GOT3 (cell line): Measurements from ENCODE around the gene MESP1.
A peak's percentile ranks its signal among the peaks of the same experiment; 100 is the strongest.
"Not testable (repeated sequence)": the region's sequence is repeated elsewhere in the genome, so short reads cannot be mapped to it uniquely, and the experiment has no call there.

Experiments
- DNase-seq: peaks from one replicate; lab custom pipeline; 2025; ENCODE audit warnings: mixed read lengths; lab: John Stamatoyannopoulos, UW

The MESP1 gene, protein sequence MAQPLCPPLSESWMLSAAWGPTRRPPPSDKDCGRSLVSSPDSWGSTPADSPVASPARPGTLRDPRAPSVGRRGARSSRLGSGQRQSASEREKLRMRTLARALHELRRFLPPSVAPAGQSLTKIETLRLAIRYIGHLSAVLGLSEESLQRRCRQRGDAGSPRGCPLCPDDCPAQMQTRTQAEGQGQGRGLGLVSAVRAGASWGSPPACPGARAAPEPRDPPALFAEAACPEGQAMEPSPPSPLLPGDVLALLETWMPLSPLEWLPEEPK

DNA sequence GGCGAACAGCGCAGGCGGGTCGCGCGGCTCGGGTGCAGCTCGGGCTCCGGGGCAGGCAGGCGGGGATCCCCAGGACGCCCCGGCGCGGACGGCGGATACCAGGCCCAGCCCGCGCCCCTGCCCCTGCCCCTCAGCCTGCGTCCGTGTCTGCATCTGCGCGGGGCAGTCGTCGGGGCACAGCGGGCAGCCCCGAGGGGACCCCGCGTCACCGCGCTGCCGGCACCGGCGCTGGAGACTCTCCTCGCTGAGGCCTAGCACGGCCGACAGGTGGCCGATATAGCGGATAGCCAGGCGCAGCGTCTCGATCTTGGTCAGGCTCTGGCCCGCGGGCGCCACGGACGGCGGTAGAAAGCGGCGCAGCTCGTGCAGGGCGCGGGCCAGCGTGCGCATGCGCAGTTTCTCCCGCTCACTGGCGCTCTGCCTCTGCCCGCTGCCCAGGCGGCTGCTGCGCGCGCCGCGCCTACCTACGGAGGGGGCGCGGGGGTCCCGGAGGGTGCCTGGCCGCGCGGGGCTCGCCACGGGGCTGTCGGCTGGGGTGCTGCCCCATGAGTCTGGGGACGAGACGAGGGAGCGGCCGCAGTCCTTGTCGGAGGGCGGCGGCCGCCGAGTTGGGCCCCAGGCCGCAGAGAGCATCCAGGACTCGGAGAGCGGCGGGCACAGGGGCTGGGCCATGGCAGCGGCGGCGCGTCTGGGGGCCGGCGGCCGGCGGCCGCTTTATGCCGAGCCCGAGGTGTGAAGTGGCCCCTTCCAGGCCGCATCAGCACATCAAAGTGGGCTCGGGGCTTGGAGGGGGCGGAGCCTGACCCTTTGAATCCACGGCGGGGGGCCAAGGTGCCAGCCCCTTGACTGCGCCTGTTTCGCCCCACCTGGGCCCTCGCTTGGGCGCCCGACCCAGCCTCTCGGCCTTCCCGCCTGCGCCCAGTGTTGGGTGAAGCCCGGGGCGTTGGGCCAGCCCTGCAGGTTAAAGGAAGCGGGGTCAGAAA is at the start of gene MESP1:
Gene MESP1, minus strand, starts transcription at position 690 of the 983 bp plus-strand sequence. Its CDS starts 18 bp downstream, at position 672.
- peak; percentile 80 for DNase-seq

DNA sequence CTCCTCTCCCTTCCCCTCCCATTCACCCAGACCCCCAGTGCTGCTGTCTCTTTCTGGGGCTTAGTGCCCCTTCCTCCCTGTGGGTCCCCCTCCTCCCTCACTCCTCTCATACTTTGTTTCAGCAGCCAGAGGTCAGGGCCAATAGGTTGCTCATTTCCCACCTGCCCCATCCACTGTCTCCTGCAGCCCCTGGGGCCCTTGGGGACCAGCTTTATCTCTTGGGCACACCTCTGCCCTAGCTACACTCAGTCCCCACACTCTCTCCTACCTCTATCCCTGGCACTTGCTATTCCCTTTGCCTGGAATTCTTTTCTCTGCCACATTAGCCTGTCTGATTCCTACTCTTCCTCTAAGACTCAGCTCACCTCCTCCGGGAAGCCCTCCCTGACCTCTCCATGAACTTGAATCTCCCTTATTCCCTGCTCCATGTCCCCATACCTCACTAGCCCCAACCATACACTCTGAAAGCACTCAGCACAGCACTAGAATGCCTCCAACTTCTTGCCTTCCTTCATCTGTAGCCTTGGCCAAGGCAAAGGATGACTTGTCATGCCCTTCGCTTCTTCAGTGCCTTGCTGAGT is 49.0 kb upstream of the MESP1 start:
- no peak for DNase-seq

GRCh38 chr15:89799011-89799911 is 48.2 kb upstream of the MESP1 start:
- no peak for DNase-seq

DNA sequence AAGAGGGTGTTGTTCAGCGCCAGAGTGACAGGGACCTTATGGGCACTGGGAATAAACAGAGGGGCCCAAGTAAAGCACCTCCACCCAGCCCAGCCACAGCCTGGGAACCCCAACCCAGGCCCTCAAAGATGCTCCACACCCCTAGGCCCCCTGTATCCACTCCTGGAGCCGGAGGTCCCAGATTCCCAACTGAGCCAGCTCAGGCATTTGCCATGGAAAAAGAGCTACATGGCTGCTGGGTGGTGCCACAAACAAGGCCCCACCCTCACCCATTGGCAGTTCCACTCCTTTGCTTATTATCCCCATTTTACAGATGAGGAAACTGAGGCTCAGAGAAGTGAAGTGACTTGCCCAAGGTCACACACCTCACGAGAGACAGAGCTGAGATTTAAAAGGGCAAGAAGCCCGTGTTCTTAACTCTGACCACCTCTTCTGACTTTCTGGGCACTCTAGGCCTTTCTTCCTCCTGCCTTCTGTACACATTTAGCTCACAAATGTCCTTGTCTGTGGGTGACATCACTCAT is 46.7 kb upstream of the MESP1 start:
- DNase-seq, result no peak

GRCh38 chr15:89795996-89796395 is 44.9 kb upstream of the MESP1 start:
- DNase-seq, result no peak

DNA sequence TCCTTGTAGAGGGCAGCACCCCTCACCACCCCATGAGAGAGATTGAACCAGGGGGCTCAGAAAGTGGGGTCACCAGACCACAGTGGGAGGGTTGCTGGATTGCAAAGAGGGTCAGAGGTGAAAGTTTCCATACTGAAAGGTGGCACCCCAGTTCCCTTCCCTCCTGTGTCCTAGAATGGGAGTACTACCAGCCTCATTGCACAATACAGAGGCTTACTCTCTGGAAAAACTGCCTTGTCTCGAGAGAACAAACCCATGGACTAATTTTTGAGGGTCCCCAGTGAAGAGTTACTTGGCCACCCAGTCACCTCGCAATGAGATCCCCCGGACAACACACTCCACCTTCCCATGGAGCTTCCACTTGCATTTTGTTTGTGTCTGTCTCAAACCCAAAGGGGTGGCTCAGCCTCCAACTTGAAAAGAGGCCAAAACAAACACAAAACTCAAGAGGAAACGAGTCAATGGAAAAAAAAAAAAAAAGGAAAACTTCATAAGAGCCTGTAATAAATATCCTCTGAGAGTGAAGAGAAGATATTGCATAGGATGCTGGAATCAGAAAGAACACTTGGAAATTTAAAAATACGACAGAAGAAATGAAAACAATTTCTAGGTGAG is 43.7 kb upstream of the MESP1 start:
- DNase-seq, result no peak

GRCh38 chr15:89792106-89792805 is 41.2 kb upstream of the MESP1 start:
- no peak for DNase-seq

DNA sequence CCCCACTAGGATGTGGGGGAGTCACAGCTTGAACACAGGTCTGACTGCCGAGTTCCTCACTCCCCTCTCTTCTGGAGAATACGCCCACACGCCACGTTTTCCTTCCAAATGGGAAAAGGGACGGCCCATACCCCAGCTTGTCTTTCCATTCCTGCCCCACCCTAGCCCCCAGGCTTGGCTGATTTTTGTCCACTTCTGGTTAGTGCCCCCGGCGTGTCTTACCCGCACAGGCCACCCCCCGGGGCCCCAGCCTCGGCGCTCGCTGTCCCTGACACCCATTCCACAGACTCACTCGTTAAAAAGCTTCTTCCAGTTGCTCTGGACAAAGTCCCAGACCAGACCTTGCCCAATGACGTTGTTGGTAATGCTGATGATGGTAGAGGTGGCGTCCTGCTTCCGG is 39.6 kb upstream of the MESP1 start:
- no peak for DNase-seq

GRCh38 chr15:89790206-89790605 is 39.2 kb upstream of the MESP1 start:
- no peak for DNase-seq

DNA sequence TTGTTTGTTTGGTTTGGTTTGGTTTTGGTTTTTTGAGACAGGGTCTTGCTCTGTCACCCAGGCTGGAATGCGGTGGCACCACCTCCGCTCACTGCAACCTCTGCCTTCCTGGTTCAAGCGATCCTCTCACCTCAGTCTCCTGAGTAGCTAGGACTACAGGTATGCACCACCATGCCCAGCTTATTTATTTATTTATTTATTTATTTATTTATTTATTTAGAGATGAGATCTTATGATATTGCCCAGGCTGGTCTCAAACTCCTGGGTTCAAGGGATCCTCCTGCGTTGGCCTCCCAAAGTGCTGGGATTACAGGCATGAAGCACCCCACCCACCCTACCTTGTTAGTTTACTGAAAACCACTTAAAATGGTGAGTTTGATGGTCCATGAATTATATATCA is 37.5 kb upstream of the MESP1 start:
- DNase-seq, result not testable (repeated sequence)

DNA sequence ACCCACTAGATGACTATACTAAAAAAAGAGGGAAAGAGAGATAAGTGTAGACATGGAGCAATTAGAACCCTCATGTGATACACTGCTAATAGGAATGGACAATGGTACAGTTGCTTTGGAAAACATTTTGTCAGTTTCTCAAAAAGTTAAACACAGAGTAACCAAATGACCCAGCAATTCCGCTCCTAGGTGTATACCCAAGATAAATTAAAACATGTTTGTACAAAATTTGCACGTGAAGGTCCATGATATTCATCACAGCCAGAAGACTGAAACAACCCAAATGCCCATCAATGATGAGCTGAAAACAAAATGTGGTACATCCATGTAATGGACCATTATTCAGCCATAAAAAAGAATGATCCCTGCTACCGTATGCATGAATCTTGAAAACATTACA is 36.9 kb upstream of the MESP1 start:
- no peak for DNase-seq

- no peak for DNase-seq
Measured at GRCh38 chr15:89785774-89786140, 34.7 kb upstream of the MESP1 start.

DNA sequence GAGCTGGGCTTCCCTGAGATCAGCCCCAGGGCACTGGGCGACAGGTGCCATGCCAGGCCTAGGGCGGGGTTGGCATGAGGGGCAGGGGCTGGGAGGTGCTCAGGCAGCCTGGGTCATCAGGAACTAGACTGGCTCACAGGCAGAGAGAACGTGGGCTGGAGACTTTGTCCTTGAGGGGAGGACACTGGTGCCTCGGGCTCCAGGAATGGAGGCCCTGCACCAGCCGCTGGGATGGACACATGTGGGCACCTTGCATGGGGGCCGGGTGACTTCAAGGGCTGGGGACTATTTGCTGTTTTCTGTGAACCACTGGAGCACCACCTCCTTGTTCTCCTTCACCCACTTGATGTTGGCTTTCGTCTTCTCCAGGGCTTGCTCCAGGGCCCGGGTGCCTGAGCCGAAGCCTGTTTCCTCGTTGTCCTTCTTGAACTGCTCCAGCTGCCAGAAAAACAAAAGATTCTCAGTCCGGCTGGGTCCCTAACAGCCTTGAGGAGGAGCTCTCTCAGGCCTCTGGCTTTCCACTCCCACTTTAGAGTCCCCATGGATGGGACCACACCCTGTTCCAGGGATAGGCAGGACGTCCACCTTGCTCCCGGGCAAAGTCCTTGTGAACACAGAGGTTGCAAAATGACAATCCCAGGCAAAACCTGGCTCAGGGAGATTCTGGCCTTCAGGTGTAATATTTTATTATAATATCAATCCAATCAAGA is 34.2 kb upstream of the MESP1 start:
- no peak for DNase-seq

DNA sequence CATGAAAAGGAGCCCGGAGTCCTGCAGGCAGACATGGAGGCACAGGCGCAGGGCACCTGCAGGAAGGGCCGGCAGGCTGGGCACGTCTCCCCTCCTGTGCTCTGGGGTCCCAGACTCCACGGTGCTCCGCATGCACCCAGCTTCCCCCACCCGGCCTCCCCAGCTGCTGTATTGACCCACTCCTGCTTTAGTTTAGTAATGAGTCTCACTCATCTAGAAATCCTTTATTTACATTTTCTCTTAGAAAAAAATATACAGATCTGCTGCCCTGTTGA is 33.6 kb upstream of the MESP1 start:
- DNase-seq, result no peak

DNA sequence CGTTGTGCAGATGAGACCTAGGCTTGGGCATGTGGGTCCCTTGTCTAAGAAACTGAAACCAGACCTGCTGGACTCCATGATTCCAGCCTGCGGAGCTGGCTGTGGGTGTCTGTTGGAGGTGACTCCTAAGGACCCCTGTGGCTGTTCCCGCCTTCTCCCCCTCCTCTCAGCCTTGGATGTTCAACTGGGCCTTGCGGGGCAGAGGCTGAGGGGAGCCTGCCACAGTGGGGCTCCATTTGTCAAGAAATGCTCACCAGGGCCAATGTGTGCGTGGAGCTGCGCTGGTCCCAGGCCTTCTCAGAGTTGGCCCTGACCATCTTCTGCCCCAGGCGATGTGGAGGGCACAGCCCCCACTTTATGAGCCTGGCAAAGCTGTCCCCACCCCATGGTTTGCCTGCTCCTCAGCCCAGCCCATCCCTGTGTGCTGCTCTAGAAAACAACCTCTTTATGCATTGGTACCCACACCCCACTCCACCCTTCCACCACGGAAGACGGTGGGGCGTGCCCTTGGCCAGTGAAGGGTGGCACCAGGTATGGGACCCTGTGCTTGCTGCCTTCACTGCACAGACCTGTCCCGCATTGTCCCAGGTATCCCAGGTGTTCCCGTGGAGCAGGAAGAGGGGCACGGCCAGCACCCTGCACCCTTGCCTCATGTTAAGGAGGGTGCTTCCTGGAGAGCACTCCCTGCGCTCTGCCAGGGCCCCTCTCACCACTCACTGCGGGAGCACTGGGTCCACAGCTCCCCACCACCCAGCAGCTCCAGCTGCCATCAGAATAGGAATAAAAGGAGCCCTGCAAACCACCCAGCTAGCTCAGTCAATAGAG is 33.0 kb upstream of the MESP1 start:
- no peak for DNase-seq

- DNase-seq, result no peak
Measured at GRCh38 chr15:89783111-89783860, 32.2 kb upstream of the MESP1 start.

GRCh38 chr15:89782619-89782950 is 31.5 kb upstream of the MESP1 start:
- DNase-seq, result not testable (repeated sequence)

- no peak for DNase-seq
Measured at GRCh38 chr15:89781891-89782618, 31.0 kb upstream of the MESP1 start.
